COR-L47 (cell line): Measurements from ENCODE around the gene CCNY.
"Not testable (repeated sequence)": the region's sequence is repeated elsewhere in the genome, so short reads cannot be mapped to it uniquely, and the experiment has no call there.

Source experiments
- DNase-seq: peaks from one replicate; lab custom pipeline; 2025; lab: John Stamatoyannopoulos, UW

Gene CCNY

GRCh38 chr10:35406003-35406630 lies 69.8 kb downstream of the CCNY start:
- DNase-seq = not testable (repeated sequence)

- not testable (repeated sequence) for DNase-seq
These were observed 71.4 kb downstream of the CCNY start for GRCh38 chr10:35407696-35408095.

GRCh38 chr10:35409094-35409582 lies 72.8 kb downstream of the CCNY start:
- no peak for DNase-seq

- no peak for DNase-seq
These were observed 73.5 kb downstream of the CCNY start for GRCh38 chr10:35409808-35410207.

GRCh38 chr10:35412003-35412723 lies 75.9 kb downstream of the CCNY start:
- DNase-seq = no peak

GRCh38 chr10:35412900-35413491 lies 76.7 kb downstream of the CCNY start:
- DNase-seq = no peak

- DNase-seq = no peak
These were observed 77.9 kb downstream of the CCNY start for GRCh38 chr10:35413985-35414861.

GRCh38 chr10:35415505-35415904 lies 79.2 kb downstream of the CCNY start:
- no peak for DNase-seq

GRCh38 chr10:35416619-35417312 lies 80.5 kb downstream of the CCNY start:
- peak; percentile 66 for DNase-seq

GRCh38 chr10:35417313-35417625 lies 81.0 kb downstream of the CCNY start:
- DNase-seq = no peak

GRCh38 chr10:35417795-35418194 lies 81.5 kb downstream of the CCNY start:
- DNase-seq = no peak

- DNase-seq = not testable (repeated sequence)
These were observed 82.3 kb downstream of the CCNY start for GRCh38 chr10:35418580-35418979.

GRCh38 chr10:35420044-35420443 lies 83.7 kb downstream of the CCNY start:
- DNase-seq = no peak

- DNase-seq = no peak
These were observed 84.7 kb downstream of the CCNY start for GRCh38 chr10:35420827-35421552.

GRCh38 chr10:35421553-35422178 lies 85.4 kb downstream of the CCNY start:
- no peak for DNase-seq

- DNase-seq = no peak
These were observed 85.9 kb downstream of the CCNY start for GRCh38 chr10:35422228-35422627.

- DNase-seq = no peak
These were observed 87.4 kb downstream of the CCNY start for GRCh38 chr10:35423505-35424306.

- DNase-seq = no peak
These were observed 88.5 kb downstream of the CCNY start for GRCh38 chr10:35424680-35425285.

GRCh38 chr10:35425595-35425994 lies 89.3 kb downstream of the CCNY start:
- no peak for DNase-seq
